Renal cortical epithelial cell (primary cell): Measurements from ENCODE around the gene MICAL3. TPM values are rescaled to one million over a fixed set of nuclear protein-coding genes. Genes with fewer than 3 reads are reported as not detected.

Source experiments
- DNase-seq: peaks from one replicate; pipeline ENCODE4 v3.0.0-alpha.2; 2011; ENCODE audit warnings: low read depth
- total RNA-seq: library from RNA; depleted of rRNA; stranded (reverse); fragments of >200 nt; gene quantifications from 2 replicates; pipeline ENCODE4 v1.2.3, GENCODE V29; 2014

MICAL3 gene
- total RNA-seq, 1 donor from 2014 or later = 132 TPM

DNA sequence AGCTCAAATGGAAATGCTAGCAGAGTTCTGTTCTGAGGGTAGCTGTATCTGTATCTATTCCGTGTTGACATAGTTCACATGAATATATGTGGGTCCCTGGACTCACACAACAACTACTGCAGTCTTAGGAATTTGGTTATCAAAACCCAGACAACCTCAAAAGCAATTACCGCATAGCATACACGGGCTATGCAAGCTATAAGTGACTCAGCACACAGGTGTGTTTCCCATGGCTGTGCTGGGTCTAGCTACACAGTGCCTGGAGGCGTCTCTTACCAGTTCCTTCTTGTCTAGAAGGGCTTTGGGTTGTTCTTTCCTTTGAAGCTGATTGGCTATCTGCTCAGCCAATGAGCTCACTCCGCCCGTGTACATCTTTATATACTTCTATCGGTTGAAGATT, 151.9 kb downstream of the MICAL3 start:
- peak; percentile 67 for DNase-seq

DNA sequence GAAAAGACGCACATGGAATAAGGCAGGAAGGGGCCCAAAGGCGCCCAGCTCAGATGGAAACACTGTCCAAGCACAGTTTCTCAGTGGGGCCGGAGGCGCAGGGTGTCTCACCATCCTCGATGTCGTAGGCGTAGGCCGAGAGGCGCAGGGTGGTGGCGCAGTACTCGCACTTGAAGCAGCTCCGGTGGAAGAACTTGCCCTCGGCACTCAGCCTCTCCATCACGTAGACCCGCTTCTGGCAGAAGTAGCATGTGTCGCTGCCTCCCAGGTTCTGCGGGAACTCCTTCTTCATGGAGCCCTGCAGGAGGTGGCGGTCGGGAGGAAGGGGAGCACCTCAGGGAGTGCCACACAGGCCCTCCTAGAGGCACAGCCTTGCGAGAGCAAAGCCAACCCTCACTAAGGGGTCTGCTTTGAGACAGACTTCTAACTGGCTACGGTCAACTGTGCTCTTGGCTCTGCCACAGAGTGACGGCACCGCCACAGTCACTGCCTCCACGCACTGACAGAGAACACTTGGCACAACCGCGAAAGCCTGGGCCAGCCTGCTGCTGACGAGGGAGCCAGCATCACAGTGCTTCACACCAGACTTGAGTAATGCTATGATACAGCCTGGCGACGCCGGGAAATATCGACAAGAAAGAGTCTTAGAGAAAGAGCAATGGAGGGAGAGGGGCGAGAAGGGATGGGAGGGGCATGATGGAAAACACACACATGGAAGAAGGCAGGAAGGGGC, 152.5 kb downstream of the MICAL3 start:
- no peak for DNase-seq

DNA sequence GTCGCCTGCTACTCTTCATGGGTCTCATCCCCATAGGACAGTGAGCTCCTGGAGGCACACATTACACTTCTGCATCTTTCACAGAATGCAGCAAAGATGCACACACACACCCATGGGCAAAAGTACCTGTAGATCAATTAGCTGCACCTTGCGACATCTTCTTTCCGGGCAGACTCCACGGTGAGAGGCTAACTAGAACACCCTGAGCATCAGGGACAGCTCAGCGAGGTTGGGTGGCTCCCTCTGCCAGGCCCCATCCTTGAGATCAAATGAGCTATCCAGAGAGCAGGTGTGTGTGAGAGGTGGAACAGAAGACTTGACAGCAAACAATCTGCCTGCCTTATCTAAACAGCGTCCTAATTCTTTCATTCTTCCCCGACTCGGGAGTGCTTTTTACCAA, 154.0 kb downstream of the MICAL3 start:
- no peak for DNase-seq

DNA sequence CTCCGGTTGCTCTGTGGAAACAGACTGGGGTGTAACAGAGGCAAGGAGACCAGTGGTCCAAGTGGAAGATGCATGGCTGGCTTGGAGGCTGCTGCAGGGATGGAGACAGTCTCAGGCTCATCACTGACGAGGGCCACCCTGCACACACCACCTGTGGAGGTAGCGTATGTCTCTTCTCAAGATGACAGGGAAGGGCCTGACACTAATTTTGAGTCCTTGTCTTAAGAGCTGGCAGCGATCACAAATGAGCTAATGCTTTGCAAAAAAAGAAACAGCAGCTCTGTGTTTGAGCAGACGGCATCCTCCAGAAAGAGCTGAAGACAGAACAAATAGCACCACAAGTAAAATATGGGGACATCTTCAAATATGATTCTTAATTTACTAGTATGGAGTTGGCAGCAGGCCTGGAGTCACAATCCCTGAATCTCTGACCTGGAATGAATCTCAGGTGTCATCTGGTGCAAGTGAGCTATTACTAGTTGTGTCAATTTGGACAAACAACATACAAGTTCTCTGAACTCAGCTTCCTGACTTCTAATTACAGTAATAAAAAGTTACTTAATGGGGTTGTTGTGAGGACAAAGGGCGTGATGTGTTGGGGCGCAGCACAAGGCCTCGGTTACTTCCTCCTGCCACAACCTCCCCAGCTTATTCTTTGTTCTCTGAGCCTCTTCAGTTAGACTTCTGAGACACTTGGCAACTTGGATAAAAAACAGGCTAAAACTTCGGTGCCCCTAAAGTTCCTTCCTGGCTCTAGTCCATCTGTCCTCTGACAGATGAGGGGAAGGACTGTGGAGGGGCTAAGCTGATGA, 154.9 kb downstream of the MICAL3 start:
- DNase-seq = no peak

DNA sequence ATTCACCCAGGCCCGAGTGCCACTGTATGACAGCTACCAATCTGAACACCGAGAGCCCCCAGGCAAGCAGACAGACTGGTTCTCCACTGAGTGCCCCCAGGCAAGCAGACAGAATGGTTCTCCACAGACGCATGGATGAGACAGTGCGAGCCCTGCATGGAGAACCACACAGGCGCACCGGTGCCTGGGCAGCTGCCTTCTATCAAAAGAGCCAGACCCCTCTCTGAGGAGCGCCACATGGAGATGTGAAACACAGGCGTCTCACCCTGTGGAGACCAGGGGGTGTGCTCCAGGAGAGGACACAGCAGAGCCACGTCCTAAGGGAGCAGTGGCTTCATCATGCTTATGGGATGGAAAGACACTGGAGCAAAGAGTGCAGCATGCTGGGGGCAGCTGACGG, 155.6 kb downstream of the MICAL3 start:
- DNase-seq = no peak

DNA sequence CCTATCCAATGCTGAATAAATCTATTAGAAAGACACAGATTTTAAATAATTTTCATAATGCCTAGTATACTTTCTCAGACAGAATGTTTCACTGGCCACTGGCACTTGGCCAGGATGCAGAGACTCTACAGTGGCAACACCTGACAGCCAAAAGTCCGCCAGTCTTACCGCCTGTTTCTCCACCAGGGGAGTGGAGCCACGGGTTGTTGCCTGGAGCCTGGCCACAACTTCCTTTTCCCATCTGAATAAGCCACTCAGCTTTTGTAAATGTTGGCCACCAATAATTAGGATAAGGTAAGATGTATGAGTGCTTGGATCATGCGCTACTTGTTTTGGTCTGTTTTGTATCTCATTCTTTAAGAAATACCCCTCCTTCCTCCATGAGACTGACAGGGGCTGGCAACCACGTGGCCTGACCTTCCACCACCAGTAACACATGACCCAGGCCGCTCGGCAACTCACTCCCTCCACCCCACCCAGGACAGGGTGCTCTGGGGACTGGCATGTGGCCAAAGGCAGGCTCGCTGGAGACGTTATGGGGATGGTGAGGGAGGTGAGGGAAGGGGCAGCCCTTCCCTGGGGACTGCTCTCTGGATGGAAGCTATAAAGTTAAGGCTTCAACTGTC, 157.1 kb downstream of the MICAL3 start:
- DNase-seq = no peak

DNA sequence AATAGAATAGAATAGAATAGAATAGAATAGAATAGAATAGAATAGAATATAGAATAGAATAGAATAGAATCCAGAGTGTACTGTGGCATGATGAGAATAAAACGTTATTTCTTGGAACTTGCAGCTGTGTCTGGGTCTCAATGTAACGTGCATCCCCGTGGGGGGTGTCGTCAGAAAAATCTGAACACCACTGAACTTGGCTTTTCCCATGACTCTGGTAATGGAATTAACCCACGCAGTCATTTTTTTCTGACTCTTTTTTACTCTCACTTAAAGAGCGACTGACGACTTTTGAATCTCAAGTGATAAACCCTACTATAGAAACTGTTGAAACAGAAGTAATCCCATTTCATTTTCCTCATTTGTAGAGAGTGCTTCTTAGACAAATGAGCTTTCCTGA, 157.7 kb downstream of the MICAL3 start:
- no peak for DNase-seq

DNA sequence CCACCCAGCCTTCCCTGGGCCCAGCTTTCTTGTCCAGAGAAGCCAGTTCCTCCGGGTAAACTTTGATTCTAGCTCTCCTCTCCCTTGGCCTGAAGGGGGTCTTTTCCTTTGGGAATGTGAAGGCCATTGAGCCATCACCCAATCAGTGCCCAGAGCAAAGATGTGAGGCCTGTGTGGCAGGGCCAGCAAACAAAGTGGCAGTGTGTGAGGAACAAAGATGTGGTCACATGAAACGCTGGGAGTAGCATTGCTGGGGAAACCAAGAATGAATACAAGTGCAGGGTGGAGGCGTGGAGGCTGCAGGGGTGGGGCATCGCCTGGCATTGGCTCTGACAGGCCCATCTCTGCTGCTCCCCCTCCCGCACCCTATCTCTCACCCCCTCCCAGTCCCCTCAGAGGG, 158.2 kb downstream of the MICAL3 start:
- no peak for DNase-seq

DNA sequence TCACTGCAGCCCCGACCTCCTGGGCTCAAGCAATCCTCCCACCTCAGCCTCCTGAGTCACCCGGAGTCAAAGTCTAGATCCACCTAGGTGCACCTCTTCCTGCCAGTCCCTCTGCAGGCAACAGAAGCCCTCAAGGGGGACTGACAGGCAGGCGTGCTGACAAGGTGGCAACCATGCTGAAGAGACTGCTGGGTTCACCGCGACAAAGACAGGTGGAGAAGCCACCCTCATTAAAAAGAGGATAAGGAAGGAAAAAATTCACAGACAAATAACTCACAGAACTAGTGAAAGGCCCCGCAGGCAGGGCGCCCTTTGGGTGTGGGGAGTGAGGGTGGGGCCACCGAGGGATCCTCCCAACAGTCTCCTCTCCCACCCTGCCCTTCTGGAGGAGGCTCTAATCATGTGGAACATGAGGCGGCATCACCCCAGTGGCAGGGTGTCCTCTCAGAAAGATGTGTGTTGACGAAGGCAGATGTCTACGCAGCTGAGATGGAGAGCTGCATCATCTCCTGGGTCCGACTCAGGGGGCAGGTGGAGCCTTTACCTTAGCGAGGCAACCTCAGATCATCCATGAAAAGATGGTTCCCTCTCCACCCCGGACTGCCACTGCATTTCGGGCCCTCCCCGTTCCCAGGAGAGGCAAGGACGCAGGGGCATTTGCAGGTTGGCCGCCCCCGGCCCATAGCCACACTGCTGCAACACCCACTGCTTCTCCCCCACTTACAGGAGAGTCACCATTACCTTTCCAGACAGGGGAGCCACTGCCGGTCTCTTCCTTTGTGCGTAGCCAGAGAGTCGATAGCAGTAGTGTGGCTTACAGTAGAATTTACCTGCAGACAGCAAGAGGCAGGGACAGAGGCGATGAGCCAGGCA, 158.9 kb downstream of the MICAL3 start:
- no peak for DNase-seq

DNA sequence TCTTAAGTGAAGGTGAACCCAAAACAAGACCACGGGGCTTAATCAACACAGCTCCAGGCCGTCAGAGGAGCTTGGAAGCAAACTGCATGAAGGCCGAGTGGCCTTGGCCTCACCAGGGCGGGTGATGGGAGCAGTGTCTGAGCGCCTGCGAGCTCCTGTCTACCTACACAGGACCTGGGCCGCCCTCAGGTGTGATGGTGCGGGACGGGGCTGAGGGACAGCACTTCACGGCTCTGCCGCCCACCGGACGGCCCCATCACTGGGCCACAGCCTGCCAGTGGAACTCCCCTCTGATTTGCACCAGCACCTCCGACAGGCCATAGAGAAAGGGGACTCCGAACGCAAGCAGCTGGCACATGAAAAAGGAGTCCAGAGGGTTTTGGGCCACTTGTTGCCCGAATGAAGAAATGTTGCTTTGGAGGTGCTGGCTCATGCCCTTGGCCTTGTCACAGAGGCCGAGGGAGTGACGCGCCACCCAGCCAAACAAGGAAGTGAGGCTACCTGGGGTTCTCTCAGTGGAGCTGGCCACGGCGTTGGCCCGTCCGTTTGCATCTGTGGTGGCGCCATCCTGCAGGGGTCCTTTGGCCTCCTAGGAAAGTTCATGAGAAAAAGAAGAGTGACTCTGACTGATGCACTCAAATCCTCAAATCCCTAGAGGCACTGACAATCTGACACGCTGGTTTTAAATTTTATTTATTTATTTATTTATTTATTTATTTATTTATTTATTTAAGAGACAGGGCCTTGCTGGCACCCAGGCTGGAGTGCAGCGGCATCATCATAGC, 159.8 kb downstream of the MICAL3 start:
- no peak for DNase-seq

DNA sequence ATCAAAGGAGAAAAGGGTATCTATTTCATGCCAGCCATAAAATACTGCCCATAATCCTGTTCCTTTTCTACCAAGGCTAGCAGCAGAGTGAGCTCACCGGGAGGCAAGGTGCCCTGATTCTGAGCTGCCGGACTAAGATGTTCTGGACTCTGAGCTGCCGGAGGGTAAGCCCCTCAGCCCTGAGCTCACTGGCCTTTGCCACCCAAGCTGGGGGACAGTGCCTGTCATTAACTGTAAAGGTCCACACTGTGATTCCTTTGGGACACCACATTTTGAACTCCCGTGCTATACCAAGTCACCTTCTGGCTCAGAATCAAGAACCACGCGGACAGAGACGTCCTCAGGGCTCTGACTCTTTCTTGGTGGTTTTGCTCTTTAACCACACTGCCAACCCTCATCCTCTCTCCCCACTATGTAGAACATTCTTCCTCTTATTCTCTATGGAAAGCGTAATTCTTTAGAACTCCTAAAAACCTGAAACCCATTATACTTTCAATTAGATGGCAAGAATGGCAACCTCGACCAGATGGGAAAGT, 161.6 kb downstream of the MICAL3 start:
- no peak for DNase-seq

DNA sequence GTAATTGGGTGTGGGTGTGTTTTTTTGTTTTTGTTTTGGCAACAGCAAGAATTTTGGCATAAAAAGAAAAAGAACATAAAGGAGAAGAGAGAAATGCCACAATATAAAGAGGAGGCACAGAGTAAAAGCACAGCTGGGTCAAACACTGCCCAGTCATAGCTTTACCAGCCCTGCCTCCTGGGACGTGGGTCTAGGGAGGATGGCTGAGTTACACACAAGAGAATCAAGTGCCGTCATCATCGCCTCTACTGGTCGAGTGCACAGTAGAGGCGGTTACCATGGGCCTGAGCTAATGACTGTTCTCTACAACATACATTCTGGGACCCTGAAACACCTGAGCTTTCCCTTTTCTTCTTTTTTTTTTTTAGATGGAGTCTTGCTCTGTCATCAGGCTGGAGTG, 162.5 kb downstream of the MICAL3 start:
- no peak for DNase-seq

DNA sequence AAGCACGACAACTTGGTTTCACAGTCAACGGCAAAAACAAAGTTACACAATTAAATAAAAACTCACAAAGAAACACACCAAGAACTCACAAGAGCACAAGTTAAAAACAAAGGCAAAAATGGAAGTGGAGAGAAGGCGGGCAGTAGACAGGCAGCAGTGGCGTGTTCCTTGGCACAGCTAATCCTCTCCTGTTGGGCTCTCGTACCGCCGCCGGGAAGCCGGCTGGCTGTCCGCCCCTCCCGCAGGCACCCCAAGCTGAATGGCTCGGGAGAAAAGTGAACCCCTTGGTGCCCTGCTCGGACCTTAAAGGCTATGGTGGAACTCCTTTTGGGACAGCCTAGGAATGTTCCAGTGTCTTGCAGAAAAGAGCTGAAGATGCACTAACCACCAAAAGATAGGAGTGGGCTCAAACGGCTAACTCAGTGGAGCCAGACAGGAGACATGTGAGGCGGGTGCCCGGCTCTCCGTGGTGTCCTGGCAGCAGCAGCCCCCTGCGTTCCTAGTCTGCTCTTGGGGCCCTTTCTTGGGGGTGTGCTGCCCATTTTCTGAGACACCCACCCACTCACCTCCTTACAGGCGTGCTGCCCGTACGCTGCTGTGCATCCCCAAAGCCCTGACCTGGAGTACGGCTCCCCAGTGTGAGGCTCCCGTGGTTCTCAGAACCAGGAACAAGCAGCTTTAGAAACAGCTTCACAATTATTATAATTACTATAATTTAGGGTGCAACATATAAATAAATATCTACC, 164.0 kb downstream of the MICAL3 start:
- no peak for DNase-seq

DNA sequence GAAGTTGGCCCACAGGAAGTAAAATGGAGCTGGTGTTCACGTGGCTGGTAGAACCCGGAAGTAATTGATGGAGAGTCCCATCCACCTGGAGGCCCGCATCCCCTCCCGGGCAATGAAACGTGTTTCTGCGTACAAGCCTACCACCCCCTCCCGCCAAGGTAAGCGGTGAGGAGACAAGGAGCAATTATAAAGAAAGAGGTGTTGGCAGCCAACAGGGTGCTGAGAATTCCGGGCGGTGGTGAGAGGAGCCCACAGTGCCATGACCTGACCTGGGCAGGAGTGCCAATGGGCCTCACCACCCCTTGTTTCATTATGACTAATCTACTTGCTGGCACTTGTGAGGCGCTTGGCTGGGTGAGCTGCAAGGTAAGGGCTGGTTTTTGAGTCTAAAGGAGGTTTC, 166.3 kb downstream of the MICAL3 start:
- no peak for DNase-seq

DNA sequence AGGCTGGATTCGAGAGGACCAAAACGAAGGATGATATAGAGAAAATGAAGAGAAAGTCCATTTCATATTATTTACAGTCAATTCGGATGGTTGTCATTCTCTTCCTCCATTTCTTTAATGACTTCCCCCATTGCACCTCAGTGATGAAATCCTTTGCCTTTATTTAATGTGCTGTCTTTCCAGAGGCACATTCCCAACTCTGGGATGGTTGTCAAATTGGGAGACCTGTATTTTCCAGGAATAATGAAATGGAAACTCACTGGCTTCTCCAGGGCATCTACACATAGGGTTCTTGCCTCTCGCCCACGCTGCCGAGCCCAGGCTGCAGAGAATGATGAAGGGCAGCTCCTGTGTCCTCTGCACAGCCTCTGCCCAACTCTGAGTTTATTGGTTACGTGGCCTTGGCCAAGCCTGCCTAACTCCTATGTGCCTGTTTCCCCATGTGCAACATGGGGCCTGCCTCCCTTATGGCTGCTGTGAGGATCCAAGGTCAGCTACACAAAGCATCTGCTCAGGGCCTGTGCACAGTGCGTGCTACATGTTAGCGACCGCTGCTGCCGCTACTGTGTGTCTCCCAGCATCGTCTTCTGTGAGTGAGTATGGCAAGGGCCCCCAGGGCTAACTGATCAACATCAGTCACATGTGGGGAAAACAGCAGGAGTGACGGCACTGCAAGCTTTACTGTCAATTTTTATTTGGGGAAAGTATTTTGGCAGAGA, 168.6 kb downstream of the MICAL3 start:
- no peak for DNase-seq

DNA sequence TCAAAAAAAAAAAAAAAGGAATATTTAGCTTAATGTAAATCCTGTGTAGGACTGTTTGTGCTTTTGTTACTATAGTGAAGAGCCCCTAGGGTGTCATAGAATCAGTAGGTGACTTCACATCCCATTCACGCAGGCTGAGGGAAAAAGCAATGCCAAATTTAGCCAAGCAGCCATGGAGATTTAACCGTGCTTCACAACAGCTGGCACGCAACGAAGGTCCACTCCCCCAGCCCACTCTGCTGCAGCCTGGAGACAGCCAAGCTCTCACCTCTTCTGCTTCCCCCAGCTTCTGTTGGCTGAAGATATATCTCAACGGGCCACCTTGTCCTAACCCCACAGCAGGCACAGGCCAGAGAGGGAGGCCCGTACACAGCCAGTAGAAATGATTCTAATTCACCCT, 171.3 kb downstream of the MICAL3 start:
- no peak for DNase-seq

DNA sequence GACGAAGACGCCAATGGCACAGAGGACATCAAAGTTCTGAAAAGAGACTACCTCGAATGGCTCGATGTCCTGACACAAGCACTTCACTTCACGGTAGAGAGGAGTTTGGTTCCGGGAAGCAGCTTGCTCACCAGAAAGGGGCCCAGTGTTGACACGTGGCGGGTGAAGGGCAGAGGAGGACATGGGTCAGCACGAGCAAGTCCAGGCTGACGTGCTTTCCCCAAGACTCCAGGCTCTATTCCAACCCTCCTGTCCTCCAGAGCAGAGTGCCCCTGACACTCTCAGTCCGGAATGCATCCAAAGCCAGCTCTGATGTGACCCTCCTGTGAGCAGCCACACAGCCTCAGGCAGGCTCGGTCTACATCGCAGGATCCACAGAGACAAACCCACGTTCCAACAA, 172.6 kb downstream of the MICAL3 start:
- DNase-seq = no peak

DNA sequence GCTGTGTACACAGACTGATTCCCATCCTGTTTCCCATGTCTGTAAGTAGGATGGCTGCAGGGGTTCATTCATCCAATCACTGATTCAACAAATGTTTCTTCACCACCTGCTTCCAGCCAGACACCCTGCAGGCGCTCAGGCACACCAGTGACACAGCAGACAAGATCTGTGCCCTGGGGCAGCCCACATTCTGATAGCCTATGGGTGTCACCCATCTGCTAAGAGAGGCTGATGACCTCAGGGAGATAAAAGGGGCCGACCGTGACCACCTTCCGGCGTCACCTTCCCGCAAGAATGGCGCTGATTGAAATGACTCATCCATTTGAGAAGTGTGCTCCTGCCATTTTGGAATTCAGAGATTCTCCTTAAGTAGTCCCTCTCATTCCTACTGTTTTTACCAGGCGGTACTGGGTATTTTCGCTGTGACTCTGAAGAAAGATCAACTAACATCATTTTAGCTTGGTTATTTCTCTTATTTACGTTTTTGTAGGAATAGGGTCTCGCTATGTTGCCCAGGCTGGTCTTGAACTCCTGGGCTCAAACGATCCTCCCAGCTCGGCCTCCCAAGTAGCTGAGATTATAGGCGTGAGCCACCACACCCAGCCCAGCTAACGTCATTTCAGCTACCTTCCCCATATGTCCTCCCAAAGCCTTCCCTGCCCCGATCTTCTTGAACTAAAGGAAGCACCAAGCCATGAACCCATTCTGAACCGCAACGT, 176.8 kb downstream of the MICAL3 start:
- DNase-seq = no peak
